HEK293T (cell line): Measurements from ENCODE around the gene TRMT11.

Source experiments
- ARNT ChIP-seq: fragments of 450-650 bp; IDR thresholded peaks from 2 replicates; pipeline ENCODE4 v1.6.1; 2017; ENCODE audit warnings: mild to moderate bottlenecking
- BHLHE40 ChIP-seq: fragments of 450-650 bp; IDR thresholded peaks from 2 replicates; pipeline ENCODE4 v1.6.1; 2016; ENCODE audit warnings: mild to moderate bottlenecking, moderate library complexity, borderline replicate concordance
- ELF4 ChIP-seq: fragments of 450-650 bp; IDR thresholded peaks from 2 replicates; pipeline ENCODE4 v1.6.1; 2017; ENCODE audit warnings: antibody characterized with exemption
- HDGF ChIP-seq: fragments of 450-650 bp; IDR thresholded peaks from 2 replicates; pipeline ENCODE4 v1.6.1; 2017; ENCODE audit warnings: antibody characterized with exemption, borderline replicate concordance
- TARDBP ChIP-seq: fragments of 450-650 bp; IDR thresholded peaks from 2 replicates; pipeline ENCODE4 v1.6.1; 2016

- TF ChIP-seq TARDBP = no peak
- no peak for TF ChIP-seq HDGF
- TF ChIP-seq ELF4 = no peak
- no peak for TF ChIP-seq ARNT
- no peak for TF ChIP-seq BHLHE40
Measured at GRCh38 chr6:125940247-125941041, 45.9 kb upstream of the TRMT11 start.
